ENCODE measurements around the gene CCDC142.

DNA sequence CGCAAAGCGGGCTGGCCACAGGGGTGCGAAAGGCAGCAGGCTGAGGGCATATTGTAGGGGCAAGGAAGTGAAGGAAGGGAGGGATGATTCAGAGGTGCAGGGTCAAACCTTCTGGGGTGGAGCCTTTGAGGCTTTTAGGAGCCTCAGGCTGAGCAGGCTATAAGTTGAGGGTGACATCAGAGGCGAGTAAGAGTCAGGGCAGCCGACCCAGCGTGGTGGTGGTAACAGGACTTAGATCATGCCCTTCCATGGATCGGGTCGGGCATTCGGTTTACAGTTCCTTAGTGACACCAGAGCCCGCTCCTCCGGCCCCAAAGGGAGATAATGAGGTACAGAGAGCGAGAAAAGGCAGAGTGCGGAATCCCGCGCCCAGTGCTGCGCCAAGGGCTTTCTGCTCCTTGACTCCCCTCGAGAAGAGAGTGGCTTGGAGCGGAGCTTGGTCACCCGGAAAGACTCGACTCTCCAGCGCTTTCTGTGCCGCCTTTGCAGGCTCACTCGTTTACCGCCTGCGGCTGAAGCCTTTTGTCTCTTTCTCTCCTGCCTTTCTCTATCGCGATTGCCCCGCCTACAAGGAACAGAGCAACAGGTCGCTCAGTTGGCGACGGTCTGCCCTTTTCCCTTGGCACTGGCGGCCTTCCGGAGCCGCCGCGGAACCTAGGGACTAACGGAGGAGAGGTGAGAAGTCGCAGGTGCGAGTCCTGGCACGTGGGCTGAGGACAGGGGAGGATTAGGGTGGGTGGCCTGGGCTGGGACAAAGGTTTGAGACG, 15.9 kb upstream of the CCDC142 start:
- TF ChIP-seq, protein P1, sequence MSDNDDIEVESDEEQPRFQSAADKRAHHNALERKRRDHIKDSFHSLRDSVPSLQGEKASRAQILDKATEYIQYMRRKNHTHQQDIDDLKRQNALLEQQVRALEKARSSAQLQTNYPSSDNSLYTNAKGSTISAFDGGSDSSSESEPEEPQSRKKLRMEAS (IDR thresholded peaks at IDR 0.05): no peak
- TF ChIP-seq, protein P2, sequence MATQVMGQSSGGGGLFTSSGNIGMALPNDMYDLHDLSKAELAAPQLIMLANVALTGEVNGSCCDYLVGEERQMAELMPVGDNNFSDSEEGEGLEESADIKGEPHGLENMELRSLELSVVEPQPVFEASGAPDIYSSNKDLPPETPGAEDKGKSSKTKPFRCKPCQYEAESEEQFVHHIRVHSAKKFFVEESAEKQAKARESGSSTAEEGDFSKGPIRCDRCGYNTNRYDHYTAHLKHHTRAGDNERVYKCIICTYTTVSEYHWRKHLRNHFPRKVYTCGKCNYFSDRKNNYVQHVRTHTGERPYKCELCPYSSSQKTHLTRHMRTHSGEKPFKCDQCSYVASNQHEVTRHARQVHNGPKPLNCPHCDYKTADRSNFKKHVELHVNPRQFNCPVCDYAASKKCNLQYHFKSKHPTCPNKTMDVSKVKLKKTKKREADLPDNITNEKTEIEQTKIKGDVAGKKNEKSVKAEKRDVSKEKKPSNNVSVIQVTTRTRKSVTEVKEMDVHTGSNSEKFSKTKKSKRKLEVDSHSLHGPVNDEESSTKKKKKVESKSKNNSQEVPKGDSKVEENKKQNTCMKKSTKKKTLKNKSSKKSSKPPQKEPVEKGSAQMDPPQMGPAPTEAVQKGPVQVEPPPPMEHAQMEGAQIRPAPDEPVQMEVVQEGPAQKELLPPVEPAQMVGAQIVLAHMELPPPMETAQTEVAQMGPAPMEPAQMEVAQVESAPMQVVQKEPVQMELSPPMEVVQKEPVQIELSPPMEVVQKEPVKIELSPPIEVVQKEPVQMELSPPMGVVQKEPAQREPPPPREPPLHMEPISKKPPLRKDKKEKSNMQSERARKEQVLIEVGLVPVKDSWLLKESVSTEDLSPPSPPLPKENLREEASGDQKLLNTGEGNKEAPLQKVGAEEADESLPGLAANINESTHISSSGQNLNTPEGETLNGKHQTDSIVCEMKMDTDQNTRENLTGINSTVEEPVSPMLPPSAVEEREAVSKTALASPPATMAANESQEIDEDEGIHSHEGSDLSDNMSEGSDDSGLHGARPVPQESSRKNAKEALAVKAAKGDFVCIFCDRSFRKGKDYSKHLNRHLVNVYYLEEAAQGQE (IDR thresholded peaks at IDR 0.05): no peak
- TF ChIP-seq, protein P3, sequence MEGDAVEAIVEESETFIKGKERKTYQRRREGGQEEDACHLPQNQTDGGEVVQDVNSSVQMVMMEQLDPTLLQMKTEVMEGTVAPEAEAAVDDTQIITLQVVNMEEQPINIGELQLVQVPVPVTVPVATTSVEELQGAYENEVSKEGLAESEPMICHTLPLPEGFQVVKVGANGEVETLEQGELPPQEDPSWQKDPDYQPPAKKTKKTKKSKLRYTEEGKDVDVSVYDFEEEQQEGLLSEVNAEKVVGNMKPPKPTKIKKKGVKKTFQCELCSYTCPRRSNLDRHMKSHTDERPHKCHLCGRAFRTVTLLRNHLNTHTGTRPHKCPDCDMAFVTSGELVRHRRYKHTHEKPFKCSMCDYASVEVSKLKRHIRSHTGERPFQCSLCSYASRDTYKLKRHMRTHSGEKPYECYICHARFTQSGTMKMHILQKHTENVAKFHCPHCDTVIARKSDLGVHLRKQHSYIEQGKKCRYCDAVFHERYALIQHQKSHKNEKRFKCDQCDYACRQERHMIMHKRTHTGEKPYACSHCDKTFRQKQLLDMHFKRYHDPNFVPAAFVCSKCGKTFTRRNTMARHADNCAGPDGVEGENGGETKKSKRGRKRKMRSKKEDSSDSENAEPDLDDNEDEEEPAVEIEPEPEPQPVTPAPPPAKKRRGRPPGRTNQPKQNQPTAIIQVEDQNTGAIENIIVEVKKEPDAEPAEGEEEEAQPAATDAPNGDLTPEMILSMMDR (IDR thresholded peaks at IDR 0.05; ENCODE audit: low read depth, low read length, missing input control): no peak
- no peak for TF ChIP-seq RAD21 (IDR thresholded peaks at IDR 0.05)
- TF ChIP-seq, protein P4, sequence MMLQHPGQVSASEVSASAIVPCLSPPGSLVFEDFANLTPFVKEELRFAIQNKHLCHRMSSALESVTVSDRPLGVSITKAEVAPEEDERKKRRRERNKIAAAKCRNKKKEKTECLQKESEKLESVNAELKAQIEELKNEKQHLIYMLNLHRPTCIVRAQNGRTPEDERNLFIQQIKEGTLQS (IDR thresholded peaks at IDR 0.05): no peak
- TF ChIP-seq TAF1 (conservative IDR thresholded peaks at IDR 0.05): no peak
- TF ChIP-seq, protein P5, sequence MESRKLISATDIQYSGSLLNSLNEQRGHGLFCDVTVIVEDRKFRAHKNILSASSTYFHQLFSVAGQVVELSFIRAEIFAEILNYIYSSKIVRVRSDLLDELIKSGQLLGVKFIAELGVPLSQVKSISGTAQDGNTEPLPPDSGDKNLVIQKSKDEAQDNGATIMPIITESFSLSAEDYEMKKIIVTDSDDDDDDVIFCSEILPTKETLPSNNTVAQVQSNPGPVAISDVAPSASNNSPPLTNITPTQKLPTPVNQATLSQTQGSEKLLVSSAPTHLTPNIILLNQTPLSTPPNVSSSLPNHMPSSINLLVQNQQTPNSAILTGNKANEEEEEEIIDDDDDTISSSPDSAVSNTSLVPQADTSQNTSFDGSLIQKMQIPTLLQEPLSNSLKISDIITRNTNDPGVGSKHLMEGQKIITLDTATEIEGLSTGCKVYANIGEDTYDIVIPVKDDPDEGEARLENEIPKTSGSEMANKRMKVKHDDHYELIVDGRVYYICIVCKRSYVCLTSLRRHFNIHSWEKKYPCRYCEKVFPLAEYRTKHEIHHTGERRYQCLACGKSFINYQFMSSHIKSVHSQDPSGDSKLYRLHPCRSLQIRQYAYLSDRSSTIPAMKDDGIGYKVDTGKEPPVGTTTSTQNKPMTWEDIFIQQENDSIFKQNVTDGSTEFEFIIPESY (IDR thresholded peaks at IDR 0.05): no peak
- TF ChIP-seq YY1 (IDR thresholded peaks at IDR 0.05): no peak
- no peak for TF ChIP-seq EGR1 (IDR thresholded peaks at IDR 0.05; ENCODE audit: low read depth in 2 of 2)
- no peak for TF ChIP-seq SP1 (IDR thresholded peaks at IDR 0.05)
- no peak for TF ChIP-seq FOXA1 (IDR thresholded peaks at IDR 0.05)

All from liver (tissue), 3 donors.